Endothelial cell (in vitro differentiated cells): ENCODE results near the gene GRHPR. TPM values are rescaled to one million over a fixed set of nuclear protein-coding genes. Genes with fewer than 3 reads are reported as not detected.

Experiments used
- DNase-seq: peaks from one replicate; pipeline ENCODE4 v3.0.0; 2021; ENCODE audit warnings: low spot score
- H3K27ac Mint-ChIP-seq: one replicate; pipeline ENCODE4 v1.8.0; 2021; ENCODE audit warnings: mixed read lengths, inconsistent platforms; ENCODE audit not compliant: unreplicated experiment
- H3K27me3 Mint-ChIP-seq: one replicate; pipeline ENCODE4 v1.8.0; 2021; ENCODE audit warnings: mild to moderate bottlenecking, moderate library complexity, mixed read lengths, inconsistent platforms; ENCODE audit not compliant: unreplicated experiment
- H3K36me3 Mint-ChIP-seq: one replicate; pipeline ENCODE4 v1.8.0; 2021; ENCODE audit warnings: mild to moderate bottlenecking, low read depth, mixed read lengths, inconsistent platforms; ENCODE audit not compliant: unreplicated experiment
- H3K4me1 Mint-ChIP-seq: one replicate; pipeline ENCODE4 v1.8.0; 2021; ENCODE audit warnings: mild to moderate bottlenecking, mixed read lengths, inconsistent platforms; ENCODE audit not compliant: unreplicated experiment
- H3K4me3 Mint-ChIP-seq: one replicate; pipeline ENCODE4 v1.8.0; 2021; ENCODE audit warnings: mild to moderate bottlenecking, mixed read lengths, inconsistent platforms; ENCODE audit not compliant: unreplicated experiment
- H3K9me3 Mint-ChIP-seq: one replicate; pipeline ENCODE4 v1.8.0; 2021; ENCODE audit warnings: mixed read lengths, inconsistent platforms; ENCODE audit not compliant: unreplicated experiment
- CTCF ChIP-seq: fragments of 200-600 bp; sonication (generic); IDR thresholded peaks from one replicate; pipeline ENCODE4 v1.5.0; 2021; ENCODE audit warnings: antibody characterized with exemption; ENCODE audit not compliant: unreplicated experiment
- total RNA-seq: library from RNA; stranded (reverse); fragmentation: NEBNext Ultra II Directional; extraction: Animal tissue kit (Norgen Biotek cat#: 25700); gene quantifications from one replicate; pipeline ENCODE4 v1.2.1, GENCODE V29; 2021; ENCODE audit not compliant: unreplicated experiment

The GRHPR gene
- total RNA-seq, 1 donor from 2014 or later, result 81.5 TPM

- Mint-ChIP-seq H3K27ac (peak overlapping the region; percentile 36), H3K36me3 (no peaks in the 10 kb centered on the region), H3K4me1 (peaks cover 4% of the 10 kb centered on the region), H3K4me3 (peak overlapping the region; percentile 34), H3K9me3 (no peaks in the 10 kb centered on the region), H3K27me3 (peaks cover 5% of the 10 kb centered on the region)
- no peak for TF ChIP-seq CTCF
- no peak for DNase-seq
Observed at GRCh38 chr9:37413311-37413710, 9.2 kb upstream of the GRHPR start.

DNA sequence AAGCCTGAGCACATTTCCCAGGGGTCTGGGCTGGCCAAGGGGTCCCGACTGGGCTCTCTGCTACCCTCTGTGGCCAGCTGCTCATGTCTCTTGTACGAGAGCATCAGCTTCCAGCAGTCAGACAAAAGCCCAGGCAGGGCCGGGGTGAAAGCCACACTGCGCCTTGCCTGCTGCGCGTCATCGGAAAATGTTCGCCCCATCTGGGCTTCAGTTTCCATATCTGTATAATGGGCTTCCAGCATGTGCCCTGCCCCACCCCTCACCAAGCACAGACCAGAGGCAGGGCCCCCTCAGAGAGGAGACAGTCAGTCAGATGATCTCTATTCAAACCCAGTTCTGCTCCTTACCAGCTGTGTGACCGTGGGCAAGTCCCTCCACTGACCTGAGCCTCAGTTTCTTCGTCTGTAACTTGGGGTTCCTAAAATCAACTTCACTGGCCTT is 8.0 kb upstream of the GRHPR start:
- peaks cover 4% of the 10 kb centered on the region for H3K4me1 Mint-ChIP-seq
- H3K4me3 Mint-ChIP-seq, result no peak overlapping the region
- H3K36me3 Mint-ChIP-seq, result no peaks in the 10 kb centered on the region
- H3K9me3 Mint-ChIP-seq, result no peaks in the 10 kb centered on the region
- no peak overlapping the region for H3K27ac Mint-ChIP-seq
- peaks cover 7% of the 10 kb centered on the region for H3K27me3 Mint-ChIP-seq
- TF ChIP-seq CTCF, result no peak
- DNase-seq, result no peak

GRCh38 chr9:37415011-37415719 is 7.3 kb upstream of the GRHPR start:
- H3K36me3 Mint-ChIP-seq, result no peaks in the 10 kb centered on the region
- H3K27me3 Mint-ChIP-seq, result peaks cover 7% of the 10 kb centered on the region
- H3K4me3 Mint-ChIP-seq, result no peak overlapping the region
- peak; percentile 94 for TF ChIP-seq CTCF
- H3K4me1 Mint-ChIP-seq, result peaks cover 4% of the 10 kb centered on the region
- H3K27ac Mint-ChIP-seq, result no peak overlapping the region
- H3K9me3 Mint-ChIP-seq, result no peaks in the 10 kb centered on the region
- peak; percentile 84 for DNase-seq

DNA sequence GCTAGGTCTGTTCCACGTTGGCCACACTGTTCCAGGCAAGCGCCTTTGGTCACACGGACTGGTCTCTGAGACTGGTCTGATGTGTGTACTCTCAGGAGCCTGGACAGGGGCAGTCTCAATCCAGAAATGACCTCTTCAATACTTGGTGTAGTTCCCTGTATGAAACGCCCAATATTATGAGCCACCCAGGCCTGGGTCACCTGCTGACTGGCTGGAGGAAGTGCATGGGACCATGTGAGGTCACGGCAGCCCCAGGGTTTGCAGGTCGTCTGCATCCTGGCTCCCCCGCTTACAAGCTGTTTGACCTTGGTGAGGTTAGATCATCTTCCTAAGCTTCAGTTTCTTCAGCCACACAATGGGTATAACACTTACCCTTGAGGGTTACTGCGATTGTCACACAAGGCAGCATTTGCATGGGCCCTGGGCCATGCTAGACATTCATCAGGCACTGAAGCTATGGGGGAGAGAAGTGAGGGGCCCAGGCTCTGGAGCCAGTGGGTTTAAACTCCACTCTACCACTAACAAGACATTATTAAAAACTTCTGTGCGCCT is 5.2 kb upstream of the GRHPR start:
- no peak for DNase-seq
- Mint-ChIP-seq H3K4me3 (no peak overlapping the region), H3K9me3 (no peaks in the 10 kb centered on the region), H3K4me1 (peaks cover 11% of the 10 kb centered on the region), H3K36me3 (no peaks in the 10 kb centered on the region), H3K27me3 (peaks cover 7% of the 10 kb centered on the region), H3K27ac (no peak overlapping the region)
- no peak for TF ChIP-seq CTCF
